ENCODE measurements around the gene FAM180A.
"Not testable (repeated sequence)": the region's sequence is repeated elsewhere in the genome, so short reads cannot be mapped to it uniquely, and the experiment has no call there.

The FAM180A gene

GRCh38 chr7:135711139-135711469, 37.5 kb downstream of the FAM180A start:
- DNase-seq, result no peak

- DNase-seq, result no peak
Measured at GRCh38 chr7:135710417-135711138, 38.0 kb downstream of the FAM180A start.

GRCh38 chr7:135709508-135709907, 39.1 kb downstream of the FAM180A start:
- DNase-seq, result no peak

- no peak for DNase-seq
Measured at GRCh38 chr7:135708041-135708440, 40.6 kb downstream of the FAM180A start.

- no peak for DNase-seq
Measured at GRCh38 chr7:135707570-135707966, 41.0 kb downstream of the FAM180A start.

GRCh38 chr7:135706858-135707569, 41.6 kb downstream of the FAM180A start:
- DNase-seq, result no peak

- DNase-seq, result no peak
Measured at GRCh38 chr7:135706038-135706742, 42.4 kb downstream of the FAM180A start.

GRCh38 chr7:135704698-135705097, 43.9 kb downstream of the FAM180A start:
- DNase-seq, result no peak

GRCh38 chr7:135704074-135704473, 44.5 kb downstream of the FAM180A start:
- no peak for DNase-seq

GRCh38 chr7:135697276-135698049, 51.1 kb downstream of the FAM180A start:
- DNase-seq, result no peak

- DNase-seq, result no peak
Measured at GRCh38 chr7:135693558-135693957, 55.1 kb downstream of the FAM180A start.

- DNase-seq, result not testable (repeated sequence)
Measured at GRCh38 chr7:135692606-135693005, 56.0 kb downstream of the FAM180A start.

- DNase-seq, result no peak
Measured at GRCh38 chr7:135692055-135692454, 56.6 kb downstream of the FAM180A start.

- no peak for DNase-seq
Measured at GRCh38 chr7:135690566-135690965, 58.0 kb downstream of the FAM180A start.

- no peak for DNase-seq
Measured at GRCh38 chr7:135687466-135687865, 61.1 kb downstream of the FAM180A start.

GRCh38 chr7:135685306-135686084, 63.1 kb downstream of the FAM180A start:
- DNase-seq, result no peak

- DNase-seq, result no peak
Measured at GRCh38 chr7:135684699-135685098, 63.9 kb downstream of the FAM180A start.

- DNase-seq, result no peak
Measured at GRCh38 chr7:135684136-135684535, 64.5 kb downstream of the FAM180A start.

- no peak for DNase-seq
Measured at GRCh38 chr7:135683609-135684008, 65.0 kb downstream of the FAM180A start.

GRCh38 chr7:135682191-135682590, 66.4 kb downstream of the FAM180A start:
- no peak for DNase-seq

- DNase-seq, result no peak
Measured at GRCh38 chr7:135681762-135682161, 66.9 kb downstream of the FAM180A start.

Data from DMS79 treated with DMSO at 0.1 percent for 48 hours (cell line).